Tibial nerve (tissue), 4 donors: ENCODE measurements around the gene DOK6. TPM values are rescaled to one million over a fixed set of nuclear protein-coding genes. Genes with fewer than 3 reads are reported as not detected.

Experiments used
- DNase-seq, 2 donors: peaks; one replicate each; pipeline ENCODE4 v3.0.0-alpha.2; 2019; ENCODE audit warnings: low spot score in 2 of 2
- H3K27ac ChIP-seq, 4 donors: fragments of 200-600 bp; sonication (generic) in 3 of 4; one replicate each; pipeline ENCODE4 v1.5.1; 2017 to 2019; ENCODE audit warnings: mild to moderate bottlenecking in 1 of 4
- H3K27me3 ChIP-seq, 2 donors: fragments of 200-600 bp; sonication (generic) in 1 of 2; one replicate each; pipeline versions ENCODE4 v1.5.1 to v1.6.0; 2017 to 2019
- H3K36me3 ChIP-seq, 3 donors: fragments of 200-600 bp; sonication (generic); one replicate each; pipeline ENCODE4 v1.5.1; 2018 to 2019
- H3K4me1 ChIP-seq, 4 donors: fragments of 200-600 bp; sonication (generic) in 3 of 4; one replicate each; pipeline ENCODE4 v1.5.1; 2017 to 2019
- H3K4me3 ChIP-seq, 4 donors: fragments of 200-600 bp; sonication (generic) in 3 of 4; one replicate each; pipeline ENCODE4 v1.5.1; 2017 to 2019; ENCODE audit warnings: mild to moderate bottlenecking in 1 of 4, moderate library complexity in 1 of 4
- H3K9me3 ChIP-seq, 4 donors: fragments of 200-600 bp; sonication (generic) in 3 of 4; one replicate each; pipeline ENCODE4 v1.5.1; 2017 to 2019
- EP300 ChIP-seq, 2 donors: sonication (generic); formaldehyde crosslinking; IDR thresholded peaks; one replicate each; pipeline ENCODE4 v1.6.1; 2017; ENCODE audit warnings: antibody characterized with exemption in 2 of 2, mild to moderate bottlenecking in 1 of 2
- POLR2A ChIP-seq, 2 donors: fragments of 450-650 bp; IDR thresholded peaks; one replicate each; pipeline ENCODE4 v1.6.1; 2017; ENCODE audit warnings: antibody characterized with exemption in 2 of 2, mild to moderate bottlenecking in 2 of 2, moderate library complexity in 2 of 2
- WGBS, 2 donors: methylation state at CpG; one replicate each; pipeline ENCODE4 v1.1.5; 2018; 5-methylcytosine and 5-hydroxymethylcytosine counted together
- total RNA-seq, 4 donors: library from RNA; depleted of rRNA; stranded (reverse); fragments of >200 nt; gene quantifications; one replicate each; pipeline ENCODE4 v1.1.0, GENCODE V29; 2016
- TF ChIP-seq, protein P1 (sequence below), 5 experiments: fragments of 200-600 bp in 3 of 5; fragments of 450-650 bp in 2 of 5; sonication (generic) in 3 of 5; IDR thresholded peaks; one replicate each; pipeline ENCODE4 v1.5.1; 2016 to 2019; ENCODE audit warnings: antibody characterized with exemption in 5 of 5, mild to moderate bottlenecking in 3 of 5, moderate library complexity in 2 of 5

The DOK6 gene
- total RNA-seq, 4 donors from 2014 or later: 4.0 to 28.6 (median 6.1) TPM

DNA sequence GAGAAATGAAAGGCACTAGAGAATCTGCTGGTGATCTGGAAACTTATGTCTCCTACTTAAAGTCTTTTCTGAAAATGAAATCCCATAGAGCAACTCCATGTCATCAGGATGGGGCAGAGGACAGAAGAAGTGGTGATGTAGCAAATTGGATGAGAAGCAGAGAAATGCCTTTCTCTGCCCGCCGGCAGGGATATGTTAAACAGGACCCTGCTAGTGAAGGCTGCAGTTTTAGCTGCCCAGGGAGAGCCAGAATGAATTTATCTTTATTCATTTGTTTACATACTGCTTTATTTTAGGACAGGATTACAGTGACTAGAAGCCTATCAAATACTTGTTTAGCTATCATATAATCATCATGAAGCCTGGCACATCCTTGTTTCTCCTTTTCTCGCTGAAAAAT lies 247.0 kb downstream of the DOK6 start:
- Histone ChIP-seq H3K4me3 (no peak overlapping the region), H3K27me3 (no peaks in the 10 kb centered on the region), H3K27ac (no peak overlapping the region), H3K4me1 (no peaks in the 10 kb centered on the region), H3K36me3 (no peaks in the 10 kb centered on the region), H3K9me3 (no peaks in the 10 kb centered on the region)
- TF ChIP-seq, protein P1, sequence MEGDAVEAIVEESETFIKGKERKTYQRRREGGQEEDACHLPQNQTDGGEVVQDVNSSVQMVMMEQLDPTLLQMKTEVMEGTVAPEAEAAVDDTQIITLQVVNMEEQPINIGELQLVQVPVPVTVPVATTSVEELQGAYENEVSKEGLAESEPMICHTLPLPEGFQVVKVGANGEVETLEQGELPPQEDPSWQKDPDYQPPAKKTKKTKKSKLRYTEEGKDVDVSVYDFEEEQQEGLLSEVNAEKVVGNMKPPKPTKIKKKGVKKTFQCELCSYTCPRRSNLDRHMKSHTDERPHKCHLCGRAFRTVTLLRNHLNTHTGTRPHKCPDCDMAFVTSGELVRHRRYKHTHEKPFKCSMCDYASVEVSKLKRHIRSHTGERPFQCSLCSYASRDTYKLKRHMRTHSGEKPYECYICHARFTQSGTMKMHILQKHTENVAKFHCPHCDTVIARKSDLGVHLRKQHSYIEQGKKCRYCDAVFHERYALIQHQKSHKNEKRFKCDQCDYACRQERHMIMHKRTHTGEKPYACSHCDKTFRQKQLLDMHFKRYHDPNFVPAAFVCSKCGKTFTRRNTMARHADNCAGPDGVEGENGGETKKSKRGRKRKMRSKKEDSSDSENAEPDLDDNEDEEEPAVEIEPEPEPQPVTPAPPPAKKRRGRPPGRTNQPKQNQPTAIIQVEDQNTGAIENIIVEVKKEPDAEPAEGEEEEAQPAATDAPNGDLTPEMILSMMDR (IDR thresholded peaks at IDR 0.05): no peak
- TF ChIP-seq POLR2A (IDR thresholded peaks at IDR 0.05): no peak
- no peak for TF ChIP-seq EP300 (IDR thresholded peaks at IDR 0.05)
- 67 to 81% methylated on average over 3 of the region's 3 CpGs for WGBS, 2 donors
- no peak for DNase-seq

- Histone ChIP-seq H3K4me1 (no peaks in the 10 kb centered on the region), H3K9me3 (no peaks in the 10 kb centered on the region), H3K27me3 (no peaks in the 10 kb centered on the region), H3K27ac (no peak overlapping the region), H3K4me3 (no peak overlapping the region), H3K36me3 (no peaks in the 10 kb centered on the region)
- TF ChIP-seq EP300 (IDR thresholded peaks at IDR 0.05) (no peak), POLR2A (IDR thresholded peaks at IDR 0.05) (no peak)
- TF ChIP-seq, protein P1 (IDR thresholded peaks at IDR 0.05): no peak
- no peak for DNase-seq
- WGBS, 2 donors: 58 to 71% methylated on average over 3 of the region's 3 CpGs
Measured at GRCh38 chr18:69648486-69648885, 247.8 kb downstream of the DOK6 start.

- Histone ChIP-seq H3K9me3 (no peaks in the 10 kb centered on the region), H3K36me3 (no peaks in the 10 kb centered on the region), H3K4me1 (no peaks in the 10 kb centered on the region), H3K27ac (no peak overlapping the region), H3K4me3 (no peak overlapping the region), H3K27me3 (no peaks in the 10 kb centered on the region)
- 67 to 80% methylated on average over 2 of the region's 2 CpGs for WGBS, 2 donors
- TF ChIP-seq, protein P1 (IDR thresholded peaks at IDR 0.05): no peak
- TF ChIP-seq EP300 (IDR thresholded peaks at IDR 0.05) (no peak), POLR2A (IDR thresholded peaks at IDR 0.05) (no peak)
- DNase-seq: no peak
Measured at GRCh38 chr18:69649684-69650083, 249.0 kb downstream of the DOK6 start.

- no peaks in the 10 kb centered on the region for H3K4me1 ChIP-seq
- WGBS, 2 donors: 96 to 97% methylated on average over 5 of the region's 5 CpGs
- no peaks in the 10 kb centered on the region for H3K9me3 ChIP-seq
- no peak overlapping the region for H3K4me3 ChIP-seq
- no peaks in the 10 kb centered on the region for H3K27me3 ChIP-seq
- TF ChIP-seq POLR2A (IDR thresholded peaks at IDR 0.05) (no peak), EP300 (IDR thresholded peaks at IDR 0.05) (no peak)
- TF ChIP-seq, protein P1 (IDR thresholded peaks at IDR 0.05): no peak
- no peak overlapping the region for H3K27ac ChIP-seq
- DNase-seq: no peak
- no peaks in the 10 kb centered on the region for H3K36me3 ChIP-seq
Measured at GRCh38 chr18:69651243-69651642, 250.6 kb downstream of the DOK6 start.

- Histone ChIP-seq H3K36me3 (no peaks in the 10 kb centered on the region), H3K4me3 (no peak overlapping the region), H3K4me1 (peaks cover 0 to 24% (median 2%) of the 10 kb centered on the region in 4 donors), H3K27me3 (no peaks in the 10 kb centered on the region), H3K27ac (peak overlapping the region in 2 of 4 donors; percentile 64 to 79), H3K9me3 (no peaks in the 10 kb centered on the region)
- DNase-seq: no peak
- TF ChIP-seq EP300 (IDR thresholded peaks at IDR 0.05): no peak
- TF ChIP-seq, protein P1 (IDR thresholded peaks at IDR 0.05): no peak
- no peak for TF ChIP-seq POLR2A (IDR thresholded peaks at IDR 0.05)
Measured at GRCh38 chr18:69655816-69656215, 255.1 kb downstream of the DOK6 start.
